ENCODE data around the gene ABO. TPM values are rescaled to one million over a fixed set of nuclear protein-coding genes. Genes with fewer than 3 reads are reported as not detected.

Gene ABO
- total RNA-seq, 1 experiment from 2014 or later: 0.37 TPM

- Mint-ChIP-seq H3K27me3 (ENCODE audit: low read depth) (peaks cover 36% of the 10 kb centered on the region), H3K9me3 (no peaks in the 10 kb centered on the region), H3K36me3 (ENCODE audit: insufficient read depth in 1 of 3, low read depth in 3 of 3) (no peaks in the 10 kb centered on the region; a peak in 1 of 7 replicates), H3K27ac (no peak overlapping the region), H3K4me1 (peaks cover 11 to 19% of the 10 kb centered on the region in 2 experiments), H3K4me3 (no peak overlapping the region)
- H2BK120ac ChIP-seq (ENCODE audit: low read depth, low read length, poor library complexity, severe bottlenecking): no peak overlapping the region
- H4K8ac ChIP-seq (replicated peaks; ENCODE audit: insufficient read length, low read depth, low read length): no peak overlapping the region
- no peak overlapping the region for H2BK20ac ChIP-seq (ENCODE audit: low read depth, low read length, poor library complexity, severe bottlenecking)
- no peak overlapping the region for H3T11ph ChIP-seq (ENCODE audit: low read length)
- no peaks in the 10 kb centered on the region for H3K79me1 ChIP-seq (ENCODE audit: insufficient read depth, low read depth, low read length, poor library complexity, severe bottlenecking)
- H4K20me1 ChIP-seq (ENCODE audit: control insufficient read depth, insufficient read depth, insufficient read length): no peaks in the 10 kb centered on the region
- TF ChIP-seq CTCF (conservative IDR thresholded peaks at IDR 0.05): no peak
- H3K23ac ChIP-seq (ENCODE audit: insufficient read length, low read depth, low read length): no peak overlapping the region
- no peak overlapping the region for H3K9ac ChIP-seq (ENCODE audit: extremely low read depth, insufficient read length, low read length)
- WGBS (ENCODE audit: extremely low coverage, insufficient read length, low lambda C conversion rate): no CpG with 5 or more reads among the region's 1 CpG
- no peak overlapping the region for H3K56ac ChIP-seq (ENCODE audit: insufficient read length, low read depth, low read length)
- H3K4me2 ChIP-seq (ENCODE audit: insufficient read depth, insufficient read length, low read length): no peak overlapping the region
- no peak overlapping the region for H2BK5ac ChIP-seq (ENCODE audit: insufficient read length, low read length)
- no peaks in the 10 kb centered on the region for H3K9me3 ChIP-seq (ENCODE audit: control insufficient read depth, low read depth, low read length)
- H2AK5ac ChIP-seq (ENCODE audit: insufficient read length, low read length): no peak overlapping the region
- H3K18ac ChIP-seq (ENCODE audit: insufficient read length, low read depth, low read length): no peak overlapping the region
- no peaks in the 10 kb centered on the region for H3K79me2 ChIP-seq (ENCODE audit: insufficient read depth, low read length)
- H3K27ac ChIP-seq (ENCODE audit: insufficient read length, low read depth, low read length): no peak overlapping the region
- no peak overlapping the region for H2BK12ac ChIP-seq (ENCODE audit: insufficient read length, low read depth, low read length)
- no peak overlapping the region for H2BK15ac ChIP-seq (ENCODE audit: low read depth, low read length)
- H2AFZ ChIP-seq (ENCODE audit: low read length): no peak overlapping the region
- H4K5ac ChIP-seq (ENCODE audit: insufficient read length, low read depth, low read length): no peak overlapping the region
- H3K4ac ChIP-seq (ENCODE audit: low read depth, low read length): no peak overlapping the region
- H3K23me2 ChIP-seq (ENCODE audit: insufficient read length, low read depth, low read length, poor library complexity, severe bottlenecking): no peaks in the 10 kb centered on the region
- no peak overlapping the region for H3K14ac ChIP-seq (ENCODE audit: insufficient read depth, low read length)
- DNase-seq: no peak
- no peak overlapping the region for H4K91ac ChIP-seq (ENCODE audit: insufficient read length, low read depth, low read length)
- H3K4me1 ChIP-seq (ENCODE audit: insufficient read depth, low read length): no peaks in the 10 kb centered on the region
- no peaks in the 10 kb centered on the region for H3K27me3 ChIP-seq (ENCODE audit: insufficient read depth, low read length)
These were observed 21.7 kb downstream of the ABO start for GRCh38 chr9:133253268-133253667.

Data from H9 (cell line).